Measurements from ENCODE around the gene PDZD2.
"Not testable (repeated sequence)": the region's sequence is repeated elsewhere in the genome, so short reads cannot be mapped to it uniquely, and the experiment has no call there.

Gene PDZD2

GRCh38 chr5:32043105-32043504 lies 404.2 kb downstream of the PDZD2 start:
- DNase-seq (ENCODE audit: low read depth), result no peak

- DNase-seq (ENCODE audit: low read depth), result no peak
These were observed 405.5 kb downstream of the PDZD2 start for GRCh38 chr5:32044434-32044833.

- DNase-seq (ENCODE audit: low read depth), result no peak
These were observed 406.0 kb downstream of the PDZD2 start for GRCh38 chr5:32044939-32045338.

GRCh38 chr5:32047056-32047455 lies 408.1 kb downstream of the PDZD2 start:
- DNase-seq (ENCODE audit: low read depth), result no peak

- DNase-seq (ENCODE audit: low read depth), result no peak
These were observed 412.9 kb downstream of the PDZD2 start for GRCh38 chr5:32051796-32052195.

- no peak for DNase-seq (ENCODE audit: low read depth)
These were observed 417.2 kb downstream of the PDZD2 start for GRCh38 chr5:32055891-32056866.

GRCh38 chr5:32057187-32058096 lies 418.5 kb downstream of the PDZD2 start:
- DNase-seq (ENCODE audit: low read depth), result no peak

- DNase-seq (ENCODE audit: low read depth), result no peak
These were observed 419.2 kb downstream of the PDZD2 start for GRCh38 chr5:32058101-32058500.

- no peak for DNase-seq (ENCODE audit: low read depth)
These were observed 420.1 kb downstream of the PDZD2 start for GRCh38 chr5:32058997-32059396.

- DNase-seq (ENCODE audit: low read depth), result no peak
These were observed 421.0 kb downstream of the PDZD2 start for GRCh38 chr5:32059761-32060530.

GRCh38 chr5:32061236-32061635 lies 422.3 kb downstream of the PDZD2 start:
- no peak for DNase-seq (ENCODE audit: low read depth)

GRCh38 chr5:32066448-32066847 lies 427.5 kb downstream of the PDZD2 start:
- DNase-seq (ENCODE audit: low read depth), result no peak

GRCh38 chr5:32067774-32068470 lies 429.0 kb downstream of the PDZD2 start:
- DNase-seq (ENCODE audit: low read depth), result no peak

GRCh38 chr5:32068561-32068960 lies 429.6 kb downstream of the PDZD2 start:
- DNase-seq (ENCODE audit: low read depth), result no peak

- DNase-seq (ENCODE audit: low read depth), result no peak
These were observed 430.5 kb downstream of the PDZD2 start for GRCh38 chr5:32069396-32069795.

GRCh38 chr5:32071351-32071944 lies 432.5 kb downstream of the PDZD2 start:
- DNase-seq (ENCODE audit: low read depth), result no peak

GRCh38 chr5:32072054-32072453 lies 433.1 kb downstream of the PDZD2 start:
- no peak for DNase-seq (ENCODE audit: low read depth)

- DNase-seq (ENCODE audit: low read depth), result no peak
These were observed 435.5 kb downstream of the PDZD2 start for GRCh38 chr5:32074401-32074800.

GRCh38 chr5:32076699-32077695 lies 438.1 kb downstream of the PDZD2 start:
- no peak for DNase-seq (ENCODE audit: low read depth)

- DNase-seq (ENCODE audit: low read depth), result not testable (repeated sequence)
These were observed 439.9 kb downstream of the PDZD2 start for GRCh38 chr5:32078855-32079254.
